Measurements from ENCODE around the gene MYOZ3.

The MYOZ3 gene

DNA sequence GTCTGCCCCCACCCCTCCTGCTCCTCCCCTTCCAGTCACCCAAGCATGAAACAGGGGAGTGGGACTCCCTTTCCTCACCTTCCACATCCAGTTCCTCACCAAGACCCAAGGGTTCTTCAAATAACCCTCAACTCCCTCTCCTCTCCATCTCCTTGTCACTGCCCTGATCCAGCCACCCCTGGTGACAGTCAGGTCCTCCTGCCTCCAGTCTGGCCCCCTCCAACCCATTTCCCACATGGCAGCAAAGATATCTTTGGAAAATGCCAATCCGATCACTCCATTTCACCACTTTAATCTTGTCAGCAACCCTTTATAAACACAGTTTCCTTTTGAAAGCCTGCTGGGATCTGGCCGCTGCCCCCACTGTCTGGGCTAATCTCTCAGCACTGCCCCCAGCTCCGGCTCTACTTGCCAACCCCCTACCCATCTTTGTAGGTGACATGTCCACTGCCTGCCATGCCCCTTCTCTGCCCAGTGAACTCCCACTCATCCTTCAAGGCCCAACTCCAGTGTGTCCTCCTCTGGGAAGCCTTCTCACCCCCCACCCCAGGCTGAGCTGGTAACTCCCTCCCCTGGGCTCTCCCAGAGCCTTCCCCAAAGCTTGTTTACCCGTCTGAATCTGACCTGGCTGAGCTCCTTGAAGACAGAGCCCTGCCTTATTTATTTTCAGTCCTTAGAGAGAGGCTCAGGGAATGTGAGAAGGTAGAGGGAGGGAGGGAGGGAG, 781 bp upstream of the MYOZ3 start:
- no peak for DNase-seq

DNA sequence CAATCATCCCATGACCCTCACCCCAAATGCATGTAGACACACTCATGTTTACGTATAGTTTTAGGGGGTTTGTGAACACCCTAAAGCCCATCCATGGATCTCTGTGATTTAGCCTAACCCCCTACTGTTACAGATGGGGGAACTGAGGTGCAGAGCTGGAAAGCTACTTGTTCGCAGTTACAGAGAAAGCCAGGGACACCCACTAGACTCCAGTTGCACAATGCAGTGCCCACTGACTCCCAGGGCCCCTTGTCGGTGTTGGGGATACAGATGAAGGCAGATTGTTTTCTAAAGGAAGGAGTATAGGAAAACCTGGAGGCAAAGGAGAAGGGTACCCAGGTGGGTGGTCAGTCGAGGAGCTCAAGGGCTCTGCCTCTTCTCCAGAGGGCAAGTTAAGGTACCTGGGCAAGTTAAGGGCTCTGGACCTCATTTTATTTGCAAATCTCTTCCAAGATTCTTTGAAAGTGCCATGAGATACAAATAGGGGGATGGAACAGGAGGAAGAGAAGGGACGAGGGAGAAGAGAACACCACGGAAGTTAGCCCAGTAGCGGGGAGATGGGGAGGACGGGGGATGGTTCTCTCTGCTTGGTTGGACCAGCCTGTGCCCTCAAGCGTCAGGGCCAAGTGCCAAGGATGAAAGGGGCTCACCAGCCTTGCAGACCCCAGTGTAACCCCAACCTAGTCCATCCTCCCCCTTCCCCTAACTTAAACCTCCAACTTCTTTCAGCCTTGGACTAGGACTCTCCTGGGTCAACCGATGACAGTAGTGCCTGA, 958 bp downstream of the MYOZ3 start:
- no peak for DNase-seq

DNA sequence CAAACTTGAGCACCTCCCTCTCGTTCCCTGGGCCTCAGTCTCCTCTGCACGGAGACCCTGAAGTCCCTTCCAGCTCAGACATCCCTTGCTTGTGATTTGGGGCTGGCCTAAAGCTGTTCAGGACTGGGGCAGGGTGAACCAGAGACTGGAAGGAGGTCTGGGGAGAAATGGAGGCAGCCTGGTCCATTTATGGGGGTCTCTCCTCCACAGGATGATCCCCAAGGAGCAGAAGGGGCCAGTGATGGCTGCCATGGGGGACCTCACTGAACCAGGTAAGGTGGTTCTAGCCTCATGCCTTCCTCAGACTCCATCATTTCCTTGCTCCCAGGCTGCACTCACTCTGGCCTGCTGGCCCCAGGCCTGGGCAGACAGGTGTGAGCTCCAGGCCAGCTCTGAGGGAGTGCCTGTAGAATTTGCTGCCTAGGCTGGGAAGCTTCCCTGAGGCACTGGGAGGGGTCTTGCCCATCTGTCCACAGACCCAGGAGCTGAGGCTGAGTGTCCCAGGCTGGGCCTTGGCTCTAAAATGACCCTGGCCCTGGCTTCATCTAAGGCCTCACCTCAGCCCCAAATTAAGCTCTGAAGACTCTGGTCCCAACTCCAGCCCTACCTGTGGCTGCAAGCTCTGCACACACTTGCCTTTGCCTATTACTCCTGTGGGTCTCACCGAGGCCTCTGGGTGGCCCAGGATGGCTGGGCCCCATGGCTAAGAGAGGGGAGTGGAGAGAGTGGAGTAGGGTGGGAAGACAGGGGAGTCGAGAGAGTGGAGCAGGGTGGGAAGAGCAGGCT, 1.9 kb downstream of the MYOZ3 start:
- DNase-seq: no peak

DNA sequence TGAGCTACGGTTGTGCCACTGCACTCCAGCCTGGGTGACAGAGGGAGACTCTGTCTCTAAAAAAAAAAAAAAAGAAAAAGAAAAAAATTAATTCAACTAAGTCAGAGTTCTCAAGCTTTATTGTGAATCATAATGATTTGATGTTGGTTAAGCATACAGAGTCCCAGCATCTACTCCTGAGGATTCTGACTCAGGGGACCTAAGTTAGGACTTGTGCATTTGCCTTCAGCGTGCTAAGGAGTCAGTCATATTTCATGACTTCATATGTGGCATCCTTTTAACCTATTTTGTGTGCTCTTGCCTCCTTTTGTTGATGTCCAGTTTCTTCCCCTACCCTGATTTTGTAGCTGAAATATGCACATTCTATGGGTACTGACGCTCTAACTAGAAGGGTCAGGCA, 2.9 kb downstream of the MYOZ3 start:
- DNase-seq: no peak

DNA sequence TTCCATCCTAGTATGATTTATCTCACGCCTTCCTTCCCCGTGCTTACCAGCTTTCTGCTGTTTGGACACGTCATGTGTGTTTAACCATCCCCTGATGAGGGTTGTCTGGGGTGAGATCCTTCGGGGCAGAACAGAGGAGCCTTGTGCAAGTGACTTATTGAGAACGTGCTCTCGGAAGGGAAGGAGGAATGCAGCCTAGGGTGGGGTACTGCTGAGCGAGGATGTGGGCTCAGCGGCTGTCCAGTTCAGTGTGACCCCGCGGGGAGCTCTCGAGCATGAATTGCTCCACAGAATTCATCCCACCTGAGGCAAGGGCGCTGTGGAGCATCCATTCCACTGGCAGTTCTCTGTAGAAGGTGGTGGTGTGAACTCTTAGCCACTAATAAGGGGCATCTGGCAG, 4.0 kb downstream of the MYOZ3 start:
- no peak for DNase-seq

DNA sequence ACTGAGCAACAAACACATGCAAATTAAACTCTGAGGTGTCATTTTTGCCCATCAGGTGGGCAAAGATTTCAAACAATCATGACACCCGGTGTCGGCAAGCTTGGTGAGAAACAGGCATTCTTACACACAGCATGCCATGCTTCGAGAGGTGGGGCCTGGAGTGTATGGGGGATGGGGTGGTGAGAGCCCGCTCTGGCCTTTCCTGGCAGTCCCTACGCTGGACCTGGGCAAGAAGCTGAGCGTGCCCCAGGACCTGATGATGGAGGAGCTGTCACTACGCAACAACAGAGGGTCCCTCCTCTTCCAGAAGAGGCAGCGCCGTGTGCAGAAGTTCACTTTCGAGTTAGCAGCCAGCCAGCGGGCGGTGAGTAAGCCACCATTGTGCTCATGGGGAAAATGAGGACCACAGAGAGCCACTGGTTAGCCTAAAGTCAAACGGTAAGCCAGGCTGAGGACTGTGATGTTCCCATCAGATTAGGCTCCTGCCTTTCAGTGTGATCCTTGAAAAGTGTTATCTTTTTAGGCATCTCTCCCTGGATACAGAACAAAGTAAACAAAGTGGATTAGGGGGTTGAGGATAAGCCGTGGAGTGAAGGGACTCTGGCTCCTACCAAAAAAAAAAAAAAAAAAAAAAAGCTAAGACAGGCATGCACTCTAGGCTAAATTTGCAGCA, 9.4 kb downstream of the MYOZ3 start:
- no peak for DNase-seq

DNA sequence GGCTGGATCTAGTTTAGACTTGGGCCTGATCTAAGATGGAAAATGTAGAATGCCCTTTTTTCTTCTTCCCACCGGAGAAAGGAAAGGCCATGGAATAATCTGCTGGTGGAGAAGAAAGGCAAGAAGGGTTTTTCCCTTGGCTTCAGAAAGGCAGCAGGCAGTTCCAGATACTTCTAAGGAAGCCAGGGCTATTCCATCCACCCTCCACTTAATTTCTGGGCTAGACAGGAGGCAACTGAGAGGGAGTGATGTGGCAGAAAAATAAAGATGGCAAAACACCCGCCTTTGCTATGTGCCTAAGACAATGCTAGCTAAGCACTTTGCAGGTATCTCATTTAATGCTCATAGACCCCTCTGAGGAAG, 9.9 kb downstream of the MYOZ3 start:
- no peak for DNase-seq

DNA sequence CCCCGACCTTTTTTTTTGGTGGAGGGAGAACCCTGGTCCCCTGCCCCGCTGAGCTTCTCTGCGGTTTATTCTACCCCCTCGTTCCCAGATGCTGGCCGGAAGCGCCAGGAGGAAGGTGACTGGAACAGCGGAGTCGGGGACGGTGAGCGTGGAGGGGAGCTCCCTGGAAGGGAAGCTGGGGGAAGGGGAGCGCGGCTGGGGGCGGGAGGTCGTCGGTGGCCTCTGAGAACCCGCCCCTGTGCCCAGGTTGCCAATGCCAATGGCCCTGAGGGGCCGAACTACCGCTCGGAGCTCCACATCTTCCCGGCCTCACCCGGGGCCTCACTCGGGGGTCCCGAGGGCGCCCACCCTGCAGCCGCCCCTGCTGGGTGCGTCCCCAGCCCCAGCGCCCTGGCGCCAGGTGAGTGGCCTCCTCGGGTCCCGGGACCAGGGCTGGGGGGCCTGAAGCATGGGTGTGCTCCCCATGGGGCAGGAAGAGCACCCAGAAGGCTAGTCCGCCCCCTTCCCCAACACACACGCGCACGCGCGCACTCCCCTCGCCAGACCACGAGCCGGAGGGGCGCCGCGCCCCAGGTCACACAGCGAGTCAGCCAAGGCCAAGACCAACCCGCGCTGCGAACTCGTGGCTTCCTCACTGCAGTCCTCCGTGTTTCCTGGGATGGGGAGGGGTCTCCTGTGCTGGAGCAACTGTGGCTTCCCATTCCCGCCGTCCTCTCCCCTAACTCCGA, 10.6 kb downstream of the MYOZ3 start:
- peak; percentile 62 for DNase-seq

DNA sequence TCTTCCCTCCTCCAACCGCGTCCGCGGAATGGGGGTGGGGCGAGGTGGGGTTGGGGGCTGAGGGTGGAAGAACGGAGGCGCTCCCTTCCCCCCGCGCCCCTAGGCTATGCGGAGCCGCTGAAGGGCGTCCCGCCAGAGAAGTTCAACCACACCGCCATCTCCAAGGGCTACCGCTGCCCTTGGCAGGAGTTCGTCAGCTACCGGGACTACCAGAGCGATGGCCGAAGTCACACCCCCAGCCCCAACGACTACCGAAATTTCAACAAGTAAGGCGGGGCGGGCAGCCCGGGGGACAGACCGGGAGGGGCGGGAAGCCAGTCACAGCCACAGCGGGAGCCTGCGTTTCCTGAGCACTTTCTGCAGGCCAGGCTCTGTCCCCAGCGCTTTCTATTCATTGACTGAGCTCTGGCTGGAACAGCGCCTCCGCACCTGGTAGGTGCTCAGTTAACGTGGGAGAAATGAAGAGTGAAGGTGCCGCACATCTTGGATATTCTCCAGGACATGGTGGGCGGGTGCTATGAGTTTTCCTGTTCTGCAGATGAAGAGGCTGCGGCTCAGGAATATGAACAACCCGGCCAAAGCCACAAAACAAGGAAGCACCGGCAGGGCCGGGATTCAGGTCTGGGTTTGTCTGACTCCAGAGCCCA, 11.3 kb downstream of the MYOZ3 start:
- peak; percentile 72 for DNase-seq

DNA sequence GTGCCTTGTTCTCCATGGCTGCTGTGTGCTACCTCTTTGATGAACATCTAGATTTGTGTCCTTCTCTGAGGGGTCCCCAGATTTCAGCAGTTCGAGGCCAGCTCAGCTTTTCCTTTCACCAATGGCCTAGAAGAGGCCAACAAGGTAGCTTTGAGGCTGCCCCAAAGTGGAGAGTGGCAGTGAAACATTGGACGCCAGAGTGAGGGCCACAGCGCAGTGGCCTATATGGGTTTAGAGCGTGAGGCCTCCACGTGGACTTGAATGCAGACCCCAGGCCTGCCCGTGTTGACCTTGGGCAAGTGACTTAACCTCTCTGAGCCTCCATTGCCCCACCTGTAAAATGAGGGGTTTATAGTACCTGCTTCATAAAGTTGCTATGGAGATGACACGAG, 11.8 kb downstream of the MYOZ3 start:
- DNase-seq: no peak

DNA sequence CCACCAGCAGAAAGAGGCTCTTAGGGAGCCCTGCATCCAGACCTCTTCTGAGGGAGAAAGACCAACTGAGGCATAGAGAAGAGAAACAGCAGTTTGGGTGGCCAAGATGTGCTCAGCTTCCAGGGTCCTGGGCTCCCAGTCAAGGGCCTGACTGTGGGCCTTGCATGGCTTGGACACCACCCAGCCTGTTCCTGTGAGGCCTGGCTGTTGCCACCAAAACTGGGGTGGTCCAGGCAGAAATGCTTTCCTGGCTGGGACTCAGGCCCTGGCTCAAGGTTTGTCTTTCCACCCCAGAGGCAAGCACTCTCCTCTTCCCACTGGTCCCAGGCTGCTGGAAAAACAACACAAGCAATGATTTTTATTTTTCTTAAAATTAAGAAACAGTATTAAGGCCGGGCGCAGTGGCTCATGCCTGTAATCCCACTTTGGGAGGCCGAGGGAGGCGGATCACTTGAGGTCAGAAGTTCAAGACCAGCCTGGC, 13.3 kb downstream of the MYOZ3 start:
- DNase-seq: no peak

DNA sequence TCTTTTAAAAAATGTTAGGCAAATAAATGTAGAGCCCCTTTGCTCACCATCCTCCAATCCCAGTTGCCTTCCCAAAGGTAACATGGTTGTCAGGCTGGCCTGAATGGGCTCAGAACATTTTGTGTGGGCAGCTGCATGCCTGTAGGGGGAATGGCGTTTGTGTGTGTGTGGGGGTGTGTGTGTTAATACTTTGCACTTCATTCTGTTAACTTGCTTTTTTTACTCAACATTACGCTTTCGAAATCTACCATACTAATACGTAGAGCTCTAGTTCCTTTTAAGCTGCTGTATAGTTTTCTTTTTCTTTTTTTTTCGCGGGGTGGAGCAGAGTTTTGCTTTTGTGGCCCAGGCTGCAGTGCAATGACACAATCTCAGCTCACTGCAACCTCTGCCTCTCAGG, 14.0 kb downstream of the MYOZ3 start:
- no peak for DNase-seq

DNA sequence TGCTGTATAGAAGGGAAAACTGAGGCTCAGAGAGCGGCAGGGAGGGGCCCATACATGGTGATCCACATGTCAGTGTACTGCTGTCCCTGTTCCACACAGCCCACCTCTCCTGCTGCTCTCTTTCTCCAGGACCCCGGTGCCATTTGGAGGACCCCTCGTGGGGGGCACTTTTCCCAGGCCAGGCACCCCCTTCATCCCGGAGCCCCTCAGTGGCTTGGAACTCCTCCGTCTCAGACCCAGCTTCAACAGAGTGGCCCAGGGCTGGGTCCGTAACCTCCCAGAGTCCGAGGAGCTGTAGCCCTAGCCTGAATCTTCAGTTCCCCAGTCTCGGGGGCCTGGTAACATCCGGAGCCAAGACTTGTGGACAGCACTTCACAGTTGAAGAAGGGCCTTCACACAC, 15.5 kb downstream of the MYOZ3 start:
- DNase-seq: no peak

DNA sequence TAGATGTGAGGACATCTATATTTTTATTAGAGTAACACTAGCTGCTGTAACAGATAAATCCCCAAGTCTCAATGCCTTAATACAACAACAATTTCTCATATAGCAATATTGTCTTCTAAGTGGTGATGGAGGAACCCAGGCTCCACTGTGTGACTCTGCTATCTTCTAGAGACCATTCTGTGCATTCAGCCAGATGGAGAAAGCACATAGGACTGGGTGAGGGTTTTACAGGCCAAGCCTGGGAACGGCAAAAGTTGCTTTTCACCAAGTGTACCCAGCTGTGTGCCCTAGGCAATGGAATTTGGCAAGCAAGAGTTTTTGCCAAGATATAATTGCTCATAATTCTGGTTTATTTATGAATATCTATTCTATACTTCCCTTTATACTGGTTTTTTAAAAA, 28.1 kb downstream of the MYOZ3 start:
- DNase-seq: no peak

DNA sequence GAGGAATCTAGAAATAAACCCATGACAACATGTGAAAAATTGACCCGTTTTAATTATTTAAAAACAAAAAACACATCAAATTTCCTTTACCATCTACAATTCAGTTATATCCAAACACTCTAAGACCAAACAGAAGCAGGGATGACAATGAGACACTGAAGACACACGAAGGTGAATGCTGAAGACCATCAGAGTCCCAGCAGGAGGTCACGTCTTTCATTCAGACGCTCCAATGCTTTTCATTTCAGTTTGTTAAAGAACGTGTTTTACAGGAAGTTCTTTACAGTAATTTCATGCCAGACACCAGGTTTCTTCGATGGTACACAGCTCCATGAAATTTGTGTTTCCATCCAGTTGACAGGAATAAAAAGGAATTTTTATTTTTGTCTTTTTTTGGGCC, 29.7 kb downstream of the MYOZ3 start:
- DNase-seq: no peak

DNA sequence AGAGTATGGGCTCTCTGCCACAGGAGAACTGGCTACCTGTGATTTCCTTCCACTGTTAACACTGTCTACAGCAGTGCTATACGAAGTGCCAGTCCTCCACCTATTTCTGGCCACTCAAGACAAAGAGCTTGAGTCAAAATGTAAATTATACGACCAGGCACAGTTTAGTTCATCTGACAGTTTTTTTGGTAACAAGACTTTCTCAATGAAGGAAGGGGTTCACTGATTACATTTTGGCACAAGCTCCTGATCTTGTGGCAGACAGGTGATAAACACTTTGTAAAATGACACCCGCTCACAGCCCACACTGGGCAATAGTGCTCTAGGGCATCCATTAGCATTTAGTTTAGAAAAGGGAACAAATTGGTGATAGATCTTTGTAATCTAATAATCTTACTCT, 31.2 kb downstream of the MYOZ3 start:
- DNase-seq: no peak

DNA sequence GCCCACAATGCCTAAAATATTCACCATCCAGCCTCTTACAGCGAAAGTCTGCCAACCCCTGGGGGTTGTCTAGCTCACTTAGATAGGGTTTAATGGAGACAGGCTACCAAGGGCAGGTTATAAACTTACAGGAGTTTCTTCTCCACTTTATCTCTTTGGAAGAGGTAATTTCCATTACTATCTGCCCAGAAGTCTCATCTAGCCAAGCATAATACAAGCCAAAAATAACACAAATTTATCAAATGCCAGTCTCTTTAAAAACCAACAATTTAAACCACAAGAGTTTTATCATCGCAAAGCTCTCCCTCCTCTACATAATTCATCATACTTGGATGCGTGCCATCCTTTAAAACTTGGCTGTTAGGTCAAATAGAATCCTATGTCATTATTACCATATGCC, 33.6 kb downstream of the MYOZ3 start:
- DNase-seq: peak; percentile 93

DNA sequence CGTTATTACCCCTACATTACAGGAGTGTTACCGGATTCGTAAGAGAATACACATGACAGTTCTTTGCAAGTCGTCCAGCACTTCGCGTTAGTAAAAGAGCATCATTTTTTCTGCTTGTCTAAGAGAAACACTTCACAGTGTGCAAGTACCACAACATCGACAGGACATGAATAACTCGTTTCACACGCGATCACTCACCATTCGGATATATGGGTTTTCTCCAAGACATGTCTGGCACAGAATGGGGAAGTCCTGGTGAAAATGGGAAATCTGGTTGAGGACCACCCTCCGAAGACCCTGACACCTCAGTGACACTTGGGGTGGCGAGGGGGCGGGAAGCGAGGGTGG, 39.2 kb downstream of the MYOZ3 start:
- DNase-seq: no peak

DNA sequence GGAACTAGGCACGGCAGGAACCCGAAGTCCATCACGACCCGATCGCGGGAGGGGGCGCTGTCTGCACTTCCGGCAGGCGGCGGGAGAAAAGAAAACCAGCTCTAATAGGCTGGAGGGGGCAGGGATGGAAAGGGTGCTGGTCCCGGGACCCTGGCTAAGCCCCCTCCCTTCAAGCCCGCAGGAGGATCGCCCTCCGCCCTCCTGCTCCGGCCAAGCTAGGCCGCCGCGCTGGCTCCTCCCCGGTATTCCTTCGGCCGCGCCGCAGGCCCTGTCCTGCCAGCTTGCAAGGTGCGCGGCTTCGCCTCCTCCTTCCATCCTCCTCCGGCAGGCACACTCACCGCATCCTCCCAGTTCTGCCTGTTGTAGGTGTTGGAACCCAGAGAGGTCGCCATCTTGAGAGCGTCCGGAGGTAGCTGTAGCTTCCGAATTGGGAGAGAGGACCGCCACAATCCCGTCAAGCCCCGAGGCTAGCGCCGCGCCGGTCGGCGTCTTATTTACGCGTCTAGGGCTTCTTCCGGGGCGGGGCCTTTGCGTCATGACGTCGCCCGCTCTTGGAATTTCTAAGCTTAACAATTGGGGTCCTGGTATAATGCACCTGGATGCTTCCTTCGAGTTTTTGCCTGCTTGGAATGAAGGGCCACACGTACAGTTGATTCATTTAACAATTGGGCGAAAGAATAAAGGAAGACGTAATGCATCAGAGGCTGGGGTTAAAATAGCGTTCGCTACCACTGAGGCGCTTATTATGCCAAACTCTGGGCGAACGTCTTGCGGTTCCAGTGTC, 39.7 kb downstream of the MYOZ3 start, which contains the start of gene RBM22:
Gene RBM22, minus strand, starts transcription at position 469 of the 784 bp plus-strand sequence. Its CDS starts 77 bp downstream, at position 392.
- peak; percentile 97 for DNase-seq

DNA sequence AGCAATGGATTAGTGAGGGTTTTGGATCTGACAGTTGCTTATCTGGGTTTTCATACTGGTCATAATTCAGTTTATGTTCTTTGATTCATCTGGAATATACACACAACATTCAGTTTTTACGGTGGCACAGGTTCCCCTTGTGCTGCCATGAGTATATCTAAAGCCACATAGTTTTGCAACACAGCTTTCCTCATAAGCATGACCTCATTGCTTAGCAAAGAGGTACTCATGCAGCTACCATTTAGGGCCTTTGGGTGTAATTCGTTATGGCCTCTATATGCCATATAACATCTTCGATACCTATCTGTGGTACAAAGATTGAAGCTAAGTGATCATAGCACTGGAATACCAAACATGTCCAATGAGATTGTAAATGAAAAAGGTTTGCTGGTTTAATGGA, 42.7 kb downstream of the MYOZ3 start:
- DNase-seq: peak; percentile 61

DNA sequence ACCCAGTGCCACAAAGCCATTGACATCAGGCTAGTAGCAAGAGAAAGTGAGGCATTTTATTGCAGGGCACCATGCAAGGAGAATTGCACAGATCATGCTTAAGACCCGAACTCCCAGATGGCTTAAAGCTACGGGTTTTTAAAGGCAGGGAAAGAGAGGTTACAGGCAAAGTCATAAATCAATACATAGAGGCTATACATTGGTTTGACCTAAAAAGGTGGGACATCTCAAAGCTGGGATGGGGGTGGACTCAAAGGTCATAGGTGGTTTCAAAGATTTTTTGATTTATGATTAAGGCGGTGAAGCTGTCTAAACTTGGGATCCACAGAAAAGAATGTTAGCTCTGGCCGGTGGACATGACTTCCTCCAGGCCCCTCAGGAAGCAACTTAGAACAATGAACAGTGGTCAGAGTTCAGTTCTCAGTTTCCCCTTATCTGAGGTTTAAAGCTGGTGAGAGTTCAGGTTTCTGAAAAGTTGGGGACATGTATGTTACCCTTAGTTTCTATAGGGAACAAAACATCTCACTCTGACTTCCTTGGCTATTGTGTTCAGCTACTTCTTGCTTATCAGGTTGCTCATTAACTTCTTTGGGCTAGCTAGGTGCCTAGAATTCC, 45.8 kb downstream of the MYOZ3 start:
- DNase-seq: no peak
